ENCODE data around the gene TKT. TPM values are rescaled to one million over a fixed set of nuclear protein-coding genes. Genes with fewer than 3 reads are reported as not detected.

TKT gene
- total RNA-seq, 1 experiment from 2014 or later, result 339 TPM

DNA sequence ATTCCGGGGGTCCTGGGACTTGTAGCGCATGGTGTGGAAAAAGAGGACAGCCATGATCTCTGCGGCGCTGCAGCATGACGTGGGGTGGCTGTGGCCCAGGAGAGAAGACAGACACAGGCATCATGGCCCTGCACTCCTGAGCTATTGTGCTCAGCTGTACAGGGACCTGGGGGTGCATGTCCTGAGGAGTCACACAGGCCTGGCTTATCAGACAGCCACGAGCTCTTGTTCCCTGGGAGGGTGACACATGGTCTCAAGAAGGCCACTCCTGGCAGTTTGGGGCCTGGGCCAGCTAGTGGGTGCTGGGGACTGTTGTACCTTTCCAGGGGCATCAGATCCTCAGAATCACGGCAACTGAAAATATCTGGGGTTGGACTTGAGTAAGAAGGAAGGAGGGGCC is 13.7 kb downstream of the TKT start:
- H3K4me3 Mint-ChIP-seq (ENCODE audit: unreplicated experiment), result no peak overlapping the region
- ChIA-PET POLR2A (no interaction called here), CTCF (no interaction called here)
- no peak overlapping the region for H3K27ac Mint-ChIP-seq (ENCODE audit: unreplicated experiment)
- Histone ChIP-seq H3K27me3 (replicated peaks; ENCODE audit: control insufficient read depth, insufficient read depth, low read length) (no peaks in the 10 kb centered on the region), H3K4me1 (peaks cover 18% of the 10 kb centered on the region), H3K36me3 (ENCODE audit: control insufficient read depth, insufficient read depth, low read length) (0 out of 2 replicates have a peak, but pooled peaks cover 2% of the 10 kb centered on the region), H3K9me3 (no peaks in the 10 kb centered on the region), H3K4me3 (ENCODE audit: low read depth, low read length) (no peak overlapping the region)
- no peak for TF ChIP-seq CTCF (IDR thresholded peaks at IDR 0.05; ENCODE audit: insufficient read depth in 1 of 2, low read depth in 1 of 2, low read length in 1 of 2, severe bottlenecking in 1 of 2, unreplicated experiment in 1 of 2)
- no TSS peak for BruUV-seq (replicated peaks)
- H3K4me1 Mint-ChIP-seq (ENCODE audit: low read depth, unreplicated experiment), result peaks cover 18% of the 10 kb centered on the region
- intact Hi-C loops (cut with micrococcal nuclease; ENCODE audit: unreplicated experiment), result no loop called here
- H3K27me3 Mint-ChIP-seq (ENCODE audit: insufficient read depth, unreplicated experiment), result no peaks in the 10 kb centered on the region
- DNase-seq, result no peak
- H3K36me3 Mint-ChIP-seq (ENCODE audit: insufficient read depth, unreplicated experiment), result peaks cover 58% of the 10 kb centered on the region
- no peaks in the 10 kb centered on the region for H3K9me3 Mint-ChIP-seq (ENCODE audit: unreplicated experiment)

DNA sequence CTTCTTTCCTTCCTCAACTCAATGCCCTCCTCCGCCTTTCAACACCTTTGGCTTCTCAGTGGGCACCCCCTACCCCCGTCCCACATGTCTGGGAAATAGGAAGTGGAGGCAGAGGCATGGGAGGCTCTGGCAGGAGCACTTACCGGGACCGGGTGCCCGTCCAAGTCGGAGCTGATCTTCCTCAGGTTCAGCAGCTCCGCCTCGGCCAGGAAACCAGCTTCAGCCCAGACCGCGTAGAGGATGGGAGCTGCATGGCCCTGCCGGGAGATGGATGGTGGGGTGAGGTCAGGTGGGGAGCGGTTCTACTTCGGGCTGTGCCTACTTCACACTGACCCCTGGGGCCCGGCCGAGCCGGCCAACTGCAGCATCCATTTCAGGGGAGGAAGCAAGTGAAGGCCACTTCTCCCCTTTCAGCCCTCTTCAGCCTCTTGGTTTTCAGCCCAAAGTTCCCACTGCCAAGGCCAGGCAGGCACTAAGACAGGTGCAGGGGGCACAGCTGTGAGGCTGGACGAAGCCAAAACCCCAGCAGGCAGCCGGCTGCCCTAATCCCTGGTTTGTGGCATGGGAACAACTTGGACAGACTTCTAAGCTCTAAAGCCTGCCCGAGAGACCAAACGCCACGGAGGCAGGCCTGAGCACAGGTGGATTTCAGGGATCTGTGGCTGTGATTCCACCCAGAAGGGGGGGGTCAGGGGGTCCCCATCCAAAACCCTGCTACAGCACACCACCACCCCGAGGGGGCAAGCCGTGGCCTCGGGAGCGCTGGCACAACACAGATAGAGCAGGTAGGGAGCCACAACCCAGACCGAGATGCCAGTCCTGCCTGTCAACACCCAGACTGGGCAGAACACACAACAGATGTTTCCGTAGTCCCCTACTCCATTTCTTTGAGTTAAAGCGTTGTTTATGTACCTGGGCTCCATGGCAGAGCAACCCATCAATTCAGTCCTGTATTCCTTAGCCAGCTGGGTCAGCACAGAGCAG is 14.5 kb downstream of the TKT start:
- no peak for DNase-seq
- H3K27me3 ChIP-seq (replicated peaks; ENCODE audit: control insufficient read depth, insufficient read depth, low read length), result no peaks in the 10 kb centered on the region
- H3K4me3 ChIP-seq (ENCODE audit: low read depth, low read length), result no peak overlapping the region
- Mint-ChIP-seq H3K36me3 (ENCODE audit: insufficient read depth, unreplicated experiment) (peaks cover 64% of the 10 kb centered on the region), H3K27me3 (ENCODE audit: insufficient read depth, unreplicated experiment) (no peaks in the 10 kb centered on the region), H3K9me3 (ENCODE audit: unreplicated experiment) (no peaks in the 10 kb centered on the region), H3K4me3 (ENCODE audit: unreplicated experiment) (no peak overlapping the region), H3K4me1 (ENCODE audit: low read depth, unreplicated experiment) (peaks cover 18% of the 10 kb centered on the region), H3K27ac (ENCODE audit: unreplicated experiment) (no peak overlapping the region)
- H3K9me3 ChIP-seq, result no peaks in the 10 kb centered on the region
- POLR2A ChIA-PET, result no interaction called here
- H3K4me1 ChIP-seq, result peaks cover 18% of the 10 kb centered on the region
- H3K36me3 ChIP-seq (ENCODE audit: control insufficient read depth, insufficient read depth, low read length), result 0 out of 2 replicates have a peak, but pooled peaks cover 3% of the 10 kb centered on the region
- intact Hi-C loops (cut with micrococcal nuclease; ENCODE audit: unreplicated experiment), result no loop called here
- no TSS peak for BruUV-seq (replicated peaks)
- CTCF ChIA-PET, result no interaction called here
- TF ChIP-seq CTCF (IDR thresholded peaks at IDR 0.05; ENCODE audit: insufficient read depth in 1 of 2, low read depth in 1 of 2, low read length in 1 of 2, severe bottlenecking in 1 of 2, unreplicated experiment in 1 of 2), result no peak

DNA sequence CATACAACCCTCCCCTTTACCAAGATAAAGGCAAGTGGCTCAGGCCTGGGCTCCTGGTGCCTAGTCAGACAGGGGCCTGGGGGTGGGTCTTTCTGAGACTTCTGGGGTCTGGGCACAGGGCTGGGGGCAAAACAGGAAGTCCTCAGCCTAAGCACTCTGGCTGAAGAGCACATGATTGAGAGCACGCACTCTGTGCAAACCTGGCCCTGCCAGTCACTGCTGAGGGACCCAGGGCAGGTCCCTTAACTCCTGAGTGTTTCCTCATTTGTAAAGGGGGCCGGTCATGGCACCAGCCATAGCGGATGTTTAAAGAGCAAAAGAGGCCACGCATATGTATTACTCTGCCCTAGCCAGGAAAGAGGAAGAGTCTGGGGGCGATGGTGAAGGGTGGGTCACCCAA is 16.0 kb downstream of the TKT start:
- Mint-ChIP-seq H3K27ac (ENCODE audit: unreplicated experiment) (peak overlapping the region; percentile 22), H3K4me1 (ENCODE audit: low read depth, unreplicated experiment) (peaks cover 18% of the 10 kb centered on the region), H3K27me3 (ENCODE audit: insufficient read depth, unreplicated experiment) (no peaks in the 10 kb centered on the region), H3K9me3 (ENCODE audit: unreplicated experiment) (no peaks in the 10 kb centered on the region), H3K4me3 (ENCODE audit: unreplicated experiment) (no peak overlapping the region), H3K36me3 (ENCODE audit: insufficient read depth, unreplicated experiment) (peaks cover 64% of the 10 kb centered on the region)
- Histone ChIP-seq H3K27me3 (replicated peaks; ENCODE audit: control insufficient read depth, insufficient read depth, low read length) (no peaks in the 10 kb centered on the region), H3K36me3 (ENCODE audit: control insufficient read depth, insufficient read depth, low read length) (peaks cover 3% of the 10 kb centered on the region; the same call in 1 of the 2 replicates), H3K9me3 (no peaks in the 10 kb centered on the region), H3K4me3 (ENCODE audit: low read depth, low read length) (no peak overlapping the region), H3K4me1 (peaks cover 18% of the 10 kb centered on the region)
- intact Hi-C loops (cut with micrococcal nuclease; ENCODE audit: unreplicated experiment), result no loop called here
- no TSS peak for BruUV-seq (replicated peaks)
- TF ChIP-seq CTCF (IDR thresholded peaks at IDR 0.05; ENCODE audit: insufficient read depth in 1 of 2, low read depth in 1 of 2, low read length in 1 of 2, severe bottlenecking in 1 of 2, unreplicated experiment in 1 of 2), result no peak
- POLR2A ChIA-PET, result no interaction called here
- no peak for DNase-seq
- CTCF ChIA-PET, result no interaction called here

All from Caco-2 (cell line).